Left lung (tissue), 10 donors: ENCODE measurements around the gene CLCA2. TPM values are rescaled to one million over a fixed set of nuclear protein-coding genes. Genes with fewer than 3 reads are reported as not detected.

Experiments
- ATAC-seq: fragments of 200-7000 bp; cut with Tn5 transposase; one replicate; pipeline ENCODE4 v1.9.1; 2020; ENCODE audit warnings: moderate library complexity
- DNase-seq, 4 donors: peaks; one replicate each; pipeline ENCODE4 v3.0.0-alpha.2; 2013 to 2020
- H3K27ac ChIP-seq, 2 donors: fragments of 200-600 bp; sonication (generic) in 1 of 2; one replicate each; pipeline versions ENCODE4 v1.5.0 to v1.8.0; 2020 to 2021
- H3K27me3 ChIP-seq, 2 donors: fragments of 200-600 bp; sonication (generic) in 1 of 2; one replicate each; pipeline versions ENCODE4 v1.5.0 to v1.8.0; 2020 to 2021
- H3K36me3 ChIP-seq, 2 donors: fragments of 200-600 bp; sonication (generic) in 1 of 2; one replicate each; pipeline versions ENCODE4 v1.5.0 to v1.8.0; 2020 to 2021
- H3K4me1 ChIP-seq, 2 donors: fragments of 200-600 bp; one replicate each; pipeline ENCODE4 v1.8.0; 2021
- H3K4me3 ChIP-seq, 2 donors: fragments of 200-600 bp; sonication (generic) in 1 of 2; one replicate each; pipeline versions ENCODE4 v1.5.0 to v1.8.0; 2020 to 2021; ENCODE audit warnings: mild to moderate bottlenecking in 1 of 2
- H3K9me3 ChIP-seq, 2 donors: fragments of 200-600 bp; sonication (generic) in 1 of 2; one replicate each; pipeline versions ENCODE4 v1.5.0 to v1.8.0; 2020 to 2021
- CTCF ChIP-seq, 2 donors: fragments of 200-600 bp; sonication (generic) in 1 of 2; IDR thresholded peaks; one replicate each; pipeline versions ENCODE4 v1.5.0 to v1.8.0; 2021; ENCODE audit warnings: antibody characterized with exemption in 2 of 2
- intact Hi-C, 2 donors: fragments of 100-400 bp; cut with DNase I; formaldehyde crosslinking; loops; one replicate each; pipeline versions ENCODE4 v1.11.2 to v1.14.2; 2022
- polyA plus RNA-seq, 6 donors: library from polyadenylated mRNA; unstranded; fragments of 120-200 nt; gene quantifications; one replicate each; pipeline ENCODE4 v1.2.1, GENCODE V29; 2013; ENCODE audit not compliant: insufficient read length in 6 of 6
- total RNA-seq, 2 donors: library from RNA; stranded (reverse); fragmentation: NEBNext Ultra II Directional; extraction: Animal tissue kit (Norgen Biotek cat#: 25700); gene quantifications; one replicate each; pipeline ENCODE4 v1.2.1, GENCODE V29; 2021
- donor health status: DM: no; HTN: yes; CAD: no.
- donor health status: DM: no; HTN: no; CAD: no.

The CLCA2 gene
- total and polyA plus RNA-seq, 8 donors = 0.13 to 0.42 (median 0.16) TPM

- TF ChIP-seq CTCF (IDR thresholded peaks at IDR 0.05) = no peak
- intact Hi-C loops = no loop called here
- no peak for DNase-seq
- Histone ChIP-seq H3K9me3 (no peaks in the 10 kb centered on the region), H3K36me3 (no peaks in the 10 kb centered on the region), H3K27ac (no peak within 1 kb of the TSS), H3K4me3 (no peak within 1 kb of the TSS), H3K4me1 (no peaks in the 10 kb centered on the region), H3K27me3 (no peaks in the 10 kb centered on the region)
- ATAC-seq = no peak
Measured at GRCh38 chr1:86468501-86468977, 44.6 kb downstream of the CLCA2 start, which contains the start of gene CLCA1. TSS of gene CLCA1 (plus strand) at chr1:86468927. CDS start at chr1:86468972, 45 bp downstream.

- TF ChIP-seq CTCF (IDR thresholded peaks at IDR 0.05) = no peak
- Histone ChIP-seq H3K4me3 (no peak overlapping the region), H3K27ac (no peak overlapping the region), H3K9me3 (no peaks in the 10 kb centered on the region), H3K36me3 (no peaks in the 10 kb centered on the region), H3K4me1 (no peaks in the 10 kb centered on the region), H3K27me3 (no peaks in the 10 kb centered on the region)
- intact Hi-C loops = no loop called here
- DNase-seq (no peak), ATAC-seq (no peak)
Measured at GRCh38 chr1:86470859-86471258, 46.9 kb downstream of the CLCA2 start.

GRCh38 chr1:86471291-86471690, 47.3 kb downstream of the CLCA2 start:
- H3K36me3 ChIP-seq = no peaks in the 10 kb centered on the region
- H3K27ac ChIP-seq = no peak overlapping the region
- no peaks in the 10 kb centered on the region for H3K4me1 ChIP-seq
- DNase-seq (no peak), ATAC-seq (no peak)
- intact Hi-C loops = no loop called here
- TF ChIP-seq CTCF (IDR thresholded peaks at IDR 0.05) = no peak
- no peak overlapping the region for H3K4me3 ChIP-seq
- H3K27me3 ChIP-seq = no peaks in the 10 kb centered on the region
- H3K9me3 ChIP-seq = no peaks in the 10 kb centered on the region

- ATAC-seq (no peak), DNase-seq (no peak)
- TF ChIP-seq CTCF (IDR thresholded peaks at IDR 0.05) = no peak
- Histone ChIP-seq H3K4me1 (no peaks in the 10 kb centered on the region), H3K27ac (no peak overlapping the region), H3K36me3 (no peaks in the 10 kb centered on the region), H3K27me3 (no peaks in the 10 kb centered on the region), H3K9me3 (no peaks in the 10 kb centered on the region), H3K4me3 (no peak overlapping the region)
- intact Hi-C loops = no loop called here
Measured at GRCh38 chr1:86472152-86472551, 48.2 kb downstream of the CLCA2 start.

GRCh38 chr1:86472767-86473166, 48.8 kb downstream of the CLCA2 start:
- no peak overlapping the region for H3K4me3 ChIP-seq
- no peaks in the 10 kb centered on the region for H3K9me3 ChIP-seq
- ATAC-seq (no peak), DNase-seq (no peak)
- H3K27me3 ChIP-seq = no peaks in the 10 kb centered on the region
- H3K27ac ChIP-seq = no peak overlapping the region
- intact Hi-C loops = no loop called here
- no peak for TF ChIP-seq CTCF (IDR thresholded peaks at IDR 0.05)
- no peaks in the 10 kb centered on the region for H3K4me1 ChIP-seq
- H3K36me3 ChIP-seq = no peaks in the 10 kb centered on the region
